Upper lobe of left lung (tissue), 6 donors: ENCODE results near the gene FLOT2. TPM values are rescaled to one million over a fixed set of nuclear protein-coding genes. Genes with fewer than 3 reads are reported as not detected.

Source experiments
- ATAC-seq, 2 donors: fragments of 200-7000 bp; cut with Tn5 transposase; one replicate each; pipeline ENCODE4 v1.9.1; 2022; ENCODE audit warnings: mild to moderate bottlenecking in 2 of 2, moderate library complexity in 2 of 2; ENCODE audit not compliant: low FRiP score in 2 of 2
- DNase-seq, 2 donors: peaks; one replicate each; pipeline ENCODE4 v3.0.0-alpha.2; 2019 to 2020
- H3K27ac ChIP-seq, 4 donors: fragments of 200-600 bp; sonication (generic); one replicate each; pipeline ENCODE4 v1.5.1; 2016 to 2019
- H3K27me3 ChIP-seq, 4 donors: fragments of 200-600 bp; sonication (generic); one replicate each; pipeline ENCODE4 v1.5.1; 2017 to 2019
- H3K36me3 ChIP-seq, 4 donors: fragments of 200-600 bp; sonication (generic); one replicate each; pipeline ENCODE4 v1.5.1; 2016 to 2019
- H3K4me1 ChIP-seq, 4 donors: fragments of 200-600 bp; sonication (generic); one replicate each; pipeline ENCODE4 v1.5.1; 2018 to 2019
- H3K4me3 ChIP-seq, 4 donors: fragments of 200-600 bp; sonication (generic); one replicate each; pipeline ENCODE4 v1.5.1; 2017 to 2019; ENCODE audit warnings: mild to moderate bottlenecking in 2 of 4, moderate library complexity in 1 of 4
- H3K9me3 ChIP-seq, 4 donors: fragments of 200-600 bp; sonication (generic); one replicate each; pipeline ENCODE4 v1.5.1; 2018 to 2019
- CTCF ChIP-seq, 6 experiments: fragments of 450-650 bp in 4 of 6; fragments of 200-600 bp in 2 of 6; sonication (generic) in 2 of 6; IDR thresholded peaks; one replicate each; pipeline ENCODE4 v1.5.1; 2016 to 2019; ENCODE audit warnings: antibody characterized with exemption in 6 of 6
- EP300 ChIP-seq, 4 donors: sonication (generic); formaldehyde crosslinking; IDR thresholded peaks; one replicate each; pipeline ENCODE4 v1.5.1; 2017; ENCODE audit warnings: antibody characterized with exemption in 4 of 4, control low read depth in 2 of 4
- POLR2A ChIP-seq, 4 donors: fragments of 450-650 bp; IDR thresholded peaks; one replicate each; pipeline ENCODE4 v1.5.1; 2016 to 2017; ENCODE audit warnings: antibody characterized with exemption in 4 of 4, mild to moderate bottlenecking in 2 of 4
- POLR2AphosphoS5 ChIP-seq, 2 donors: sonication (generic); formaldehyde crosslinking; IDR thresholded peaks; one replicate each; pipeline ENCODE4 v1.5.1; 2017; ENCODE audit warnings: antibody characterized with exemption in 2 of 2
- WGBS, 2 donors: methylation state at CpG; one replicate each; pipeline ENCODE4 v1.1.5; 2017 to 2018; 5-methylcytosine and 5-hydroxymethylcytosine counted together
- total RNA-seq, 6 donors: library from RNA; depleted of rRNA in 4 of 6; stranded (reverse); fragments of >200 nt in 4 of 6; gene quantifications; one replicate each; pipeline versions ENCODE4 v1.1.0 to v1.2.1, GENCODE V29; 2016 to 2021
- donor health status: DM: no; HTN: no; CAD: no; lungs with moderate emphysema.
- donor health status: DM: no; HTN: yes; CAD: no; lungs with severe emphysema.

The FLOT2 gene
- total RNA-seq, 6 donors from 2014 or later = 75.4 to 211 (median 85.8) TPM

- WGBS, 2 donors = 0 to 1% methylated on average over 2 to 17 of the region's 55 CpGs
- ATAC-seq (peak; percentile 94 to 96), DNase-seq (peak; percentile 93 to 99)
- H3K36me3 ChIP-seq = peaks cover 0 to 27% (median 22%) of the 10 kb centered on the region in 4 donors
- no peaks in the 10 kb centered on the region for H3K9me3 ChIP-seq
- H3K27ac ChIP-seq = peak within 1 kb of the TSS; percentile 84 to 93 (median 89)
- H3K4me1 ChIP-seq = peaks cover 17 to 41% (median 31%) of the 10 kb centered on the region in 4 donors
- no peaks in the 10 kb centered on the region for H3K27me3 ChIP-seq
- TF ChIP-seq EP300 (IDR thresholded peaks at IDR 0.05) = no peak
- TF ChIP-seq CTCF (IDR thresholded peaks at IDR 0.05) = peak; percentile 92 to 100 (median 98)
- peak in 1 of 4 donors; percentile 55 for TF ChIP-seq POLR2A (IDR thresholded peaks at IDR 0.05)
- TF ChIP-seq POLR2AphosphoS5 (IDR thresholded peaks at IDR 0.05) = peak; percentile 33 to 47
- peak within 1 kb of the TSS; percentile 63 to 93 (median 76) for H3K4me3 ChIP-seq
These were observed 5.4 kb upstream of the FLOT2 start, which contains the start of gene DHRS13 for GRCh38 chr17:28902819-28903545. Gene DHRS13, minus strand, starts transcription at chr17:28903079. Its CDS starts 135 bp downstream, at chr17:28902944.

GRCh38 chr17:28901866-28902818 is 4.6 kb upstream of the FLOT2 start:
- peak overlapping the region; percentile 84 to 93 (median 89) for H3K27ac ChIP-seq
- peaks cover 0 to 19% (median 15%) of the 10 kb centered on the region in 4 donors for H3K36me3 ChIP-seq
- peaks cover 19 to 45% (median 32%) of the 10 kb centered on the region in 4 donors for H3K4me1 ChIP-seq
- ATAC-seq (peak in 1 of 2 donors; percentile 72), DNase-seq (peak in 1 of 2 donors; percentile 62)
- 5 to 17% methylated on average over 16 to 45 of the region's 62 CpGs for WGBS, 2 donors
- no peaks in the 10 kb centered on the region for H3K27me3 ChIP-seq
- TF ChIP-seq CTCF (IDR thresholded peaks at IDR 0.05) (no peak), EP300 (IDR thresholded peaks at IDR 0.05) (no peak), POLR2AphosphoS5 (IDR thresholded peaks at IDR 0.05) (no peak), POLR2A (IDR thresholded peaks at IDR 0.05) (no peak)
- peak overlapping the region; percentile 63 to 93 (median 76) for H3K4me3 ChIP-seq
- no peaks in the 10 kb centered on the region for H3K9me3 ChIP-seq

GRCh38 chr17:28900986-28901726 is 3.6 kb upstream of the FLOT2 start:
- ATAC-seq = no peak
- peak in 1 of 2 donors; percentile 76 for DNase-seq
- Histone ChIP-seq H3K27me3 (no peaks in the 10 kb centered on the region), H3K4me3 (peak overlapping the region in 1 of 4 donors; percentile 93), H3K4me1 (peaks cover 24 to 52% (median 36%) of the 10 kb centered on the region in 4 donors), H3K9me3 (no peaks in the 10 kb centered on the region), H3K36me3 (peaks cover 0 to 9% (median 5%) of the 10 kb centered on the region in 4 donors), H3K27ac (peak overlapping the region in 1 of 4 donors; percentile 93)
- WGBS, 2 donors = 96 to 98% methylated on average over 19 to 22 of the region's 24 CpGs
- no peak for TF ChIP-seq EP300 (IDR thresholded peaks at IDR 0.05)
- no peak for TF ChIP-seq CTCF (IDR thresholded peaks at IDR 0.05)
- TF ChIP-seq POLR2AphosphoS5 (IDR thresholded peaks at IDR 0.05) = no peak
- TF ChIP-seq POLR2A (IDR thresholded peaks at IDR 0.05) = no peak

GRCh38 chr17:28899212-28899815 is 1.8 kb upstream of the FLOT2 start:
- TF ChIP-seq POLR2A (IDR thresholded peaks at IDR 0.05) = no peak
- TF ChIP-seq EP300 (IDR thresholded peaks at IDR 0.05) = no peak
- no peak for TF ChIP-seq POLR2AphosphoS5 (IDR thresholded peaks at IDR 0.05)
- no peak for TF ChIP-seq CTCF (IDR thresholded peaks at IDR 0.05)
- ATAC-seq (no peak), DNase-seq (no peak)
- no peaks in the 10 kb centered on the region for H3K27me3 ChIP-seq
- WGBS, 2 donors = 92 to 96% methylated on average over 5 of the region's 5 CpGs
- peaks cover 36 to 68% (median 47%) of the 10 kb centered on the region in 4 donors for H3K4me1 ChIP-seq
- no peaks in the 10 kb centered on the region for H3K9me3 ChIP-seq
- H3K36me3 ChIP-seq = no peaks in the 10 kb centered on the region
- H3K4me3 ChIP-seq = no peak overlapping the region
- peak overlapping the region in 2 of 4 donors; percentile 96 for H3K27ac ChIP-seq
